GM19035 (cell line): Measurements from ENCODE around the gene STXBP6.
"Not testable (repeated sequence)": the region's sequence is repeated elsewhere in the genome, so short reads cannot be mapped to it uniquely, and the experiment has no call there.

Source experiments
- ATAC-seq: cut with Tn5 transposase; IDR thresholded peaks from one replicate; pipeline ENCODE4 v1.9.1; 2021; ENCODE audit not compliant: unreplicated experiment

The STXBP6 gene

DNA sequence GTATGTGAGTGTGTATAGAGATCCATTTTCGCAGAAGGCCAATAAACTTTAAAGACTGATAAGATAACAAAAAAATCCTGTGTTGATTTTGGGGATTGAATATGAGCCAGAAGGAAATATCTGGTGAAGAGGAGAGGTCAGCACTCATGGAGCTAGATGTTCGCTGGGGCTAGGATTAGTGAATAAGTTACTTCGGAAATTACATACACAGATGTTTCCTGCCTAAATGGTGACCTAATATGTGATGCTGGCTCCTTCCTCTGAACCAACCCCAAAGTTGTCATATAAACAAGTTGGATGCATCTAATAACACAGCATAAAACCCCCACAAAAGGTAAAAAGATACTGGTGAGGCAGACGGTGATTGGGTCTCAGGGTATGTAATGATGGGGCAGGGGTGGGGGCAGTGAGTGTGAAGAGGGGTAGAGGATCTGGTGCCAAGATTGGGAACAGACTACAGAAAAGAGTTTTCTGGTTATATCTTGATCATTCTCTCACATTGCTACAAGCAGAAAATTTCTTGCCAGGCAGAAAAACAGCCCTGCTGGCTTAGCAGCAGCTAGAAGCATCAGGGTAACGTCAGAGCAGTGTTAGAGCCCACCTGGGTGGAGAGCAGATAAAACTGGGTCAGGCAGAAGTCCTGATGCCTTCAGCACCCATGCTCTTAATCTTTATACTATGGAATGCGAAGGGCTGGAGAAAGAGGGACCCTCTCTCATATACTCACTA lies 275.6 kb downstream of the STXBP6 start:
- ATAC-seq = no peak

DNA sequence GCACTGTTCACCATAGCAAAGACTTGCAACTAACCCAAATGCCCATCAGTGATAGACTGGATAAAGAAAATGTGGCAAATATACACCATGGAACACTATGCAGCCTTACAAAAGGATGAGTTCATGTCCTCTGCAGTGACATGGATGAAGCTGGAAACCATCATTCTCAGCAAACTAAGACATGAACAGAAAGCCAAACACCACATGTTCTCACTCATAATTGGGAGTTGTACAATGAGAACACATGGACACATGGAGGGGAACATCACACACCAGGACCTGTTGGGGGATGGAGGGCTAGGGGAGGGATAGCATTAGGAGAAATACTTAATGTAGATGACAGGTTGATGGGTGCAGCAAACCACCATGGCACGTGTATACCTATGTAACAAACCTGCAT lies 276.4 kb downstream of the STXBP6 start:
- ATAC-seq = not testable (repeated sequence)

DNA sequence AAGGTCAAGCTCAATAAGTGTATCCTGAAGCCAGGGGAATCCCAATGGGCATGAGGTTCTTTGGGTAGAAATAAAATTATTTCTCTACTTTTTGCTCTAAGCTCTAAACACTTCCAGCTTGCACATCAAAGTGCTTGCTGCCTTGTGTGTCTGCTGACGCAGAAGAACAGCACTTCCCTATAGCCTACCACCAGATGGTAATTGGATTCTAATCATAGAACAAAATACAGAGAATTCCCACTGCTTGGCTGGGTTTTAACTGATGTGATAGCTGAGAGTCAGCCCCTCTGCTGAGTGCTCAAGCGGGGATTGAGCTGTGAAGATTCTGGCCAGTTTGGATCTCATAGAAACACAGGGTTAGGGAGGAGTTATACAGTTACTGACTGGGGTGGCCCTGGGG lies 283.5 kb downstream of the STXBP6 start:
- no peak for ATAC-seq

DNA sequence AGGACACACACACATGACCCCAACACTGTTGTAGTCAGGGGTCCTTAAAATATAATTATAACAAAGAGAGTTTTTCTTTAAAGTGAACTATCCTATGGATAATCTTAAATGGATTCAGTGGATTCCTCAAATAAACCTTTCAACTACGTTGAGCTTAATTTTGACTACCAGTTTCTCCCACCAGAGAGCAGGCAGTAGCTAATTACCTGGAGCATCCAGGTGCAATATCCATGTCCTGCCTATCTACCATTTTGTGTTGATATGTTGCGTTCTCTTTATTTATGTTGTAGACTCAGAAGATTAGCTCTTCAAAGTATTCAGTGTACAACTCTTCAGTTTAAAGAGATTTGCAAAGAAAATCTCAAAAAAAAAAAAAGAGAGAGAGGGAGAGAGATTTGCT lies 288.8 kb downstream of the STXBP6 start:
- no peak for ATAC-seq
